ENCODE results near the gene CCHCR1. TPM values are rescaled to one million over a fixed set of nuclear protein-coding genes. Genes with fewer than 3 reads are reported as not detected.

Gene CCHCR1
- total RNA-seq, 1 experiment from 2014 or later = 45.5 TPM

DNA sequence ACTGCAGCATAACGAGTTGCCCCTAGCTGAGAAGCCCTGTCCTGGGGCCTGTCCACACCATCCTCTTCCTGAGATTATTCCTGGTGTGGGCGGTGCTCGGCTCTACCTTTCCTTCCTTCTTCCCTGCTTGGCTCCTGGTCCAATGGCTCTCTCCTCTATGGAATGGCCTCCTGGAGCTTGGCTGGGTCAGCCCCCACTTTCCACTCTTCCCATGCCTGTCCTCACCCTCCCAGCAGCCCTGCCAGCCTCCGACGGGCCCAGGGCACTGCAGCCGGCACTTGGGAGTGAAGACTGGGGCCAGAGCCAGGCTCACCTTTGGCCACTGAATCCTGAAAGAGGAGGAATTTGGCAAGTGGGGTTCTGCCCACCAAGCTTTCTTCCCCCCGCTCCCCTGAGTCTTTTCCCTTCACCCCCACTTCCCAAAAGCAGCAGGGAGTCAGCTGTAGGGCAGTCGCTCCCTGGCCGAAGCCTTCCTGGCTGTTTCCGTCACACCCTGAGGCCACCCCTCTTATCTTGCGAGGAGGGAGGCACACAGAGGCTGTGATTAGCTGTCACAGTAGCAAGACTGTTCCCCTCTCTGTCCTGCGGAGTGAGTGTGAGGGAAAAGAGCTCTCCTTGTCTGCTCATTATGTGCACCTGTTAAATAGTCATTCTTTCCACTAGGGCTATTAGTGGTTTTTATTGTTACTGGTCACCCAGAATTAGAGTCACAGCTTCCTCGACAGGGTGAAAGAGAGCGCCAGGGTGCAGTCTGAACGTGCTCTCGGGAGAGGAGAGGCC is 31.0 kb downstream of the CCHCR1 start:
- no peak overlapping the region for H3K23ac ChIP-seq (ENCODE audit: insufficient read length, low read depth, low read length)
- H3K9me3 ChIP-seq (ENCODE audit: control insufficient read depth, low read depth, low read length) = no peaks in the 10 kb centered on the region
- Mint-ChIP-seq H3K36me3 (ENCODE audit: insufficient read depth in 1 of 3, low read depth in 3 of 3) (no peaks in the 10 kb centered on the region), H3K4me3 (no peak overlapping the region; a peak in 1 of 5 replicates), H3K27me3 (ENCODE audit: low read depth) (peaks cover 13% of the 10 kb centered on the region), H3K27ac (no peak overlapping the region), H3K4me1 (peaks cover 37 to 43% of the 10 kb centered on the region in 2 experiments), H3K9me3 (no peaks in the 10 kb centered on the region; a peak in 1 of 5 replicates)
- DNase-seq = no peak
- no peak overlapping the region for H2BK5ac ChIP-seq (ENCODE audit: insufficient read length, low read length)
- no peak overlapping the region for H2AFZ ChIP-seq (ENCODE audit: low read length)
- no peak overlapping the region for H2BK20ac ChIP-seq (ENCODE audit: low read depth, low read length, poor library complexity, severe bottlenecking)
- no peak overlapping the region for H4K5ac ChIP-seq (ENCODE audit: insufficient read length, low read depth, low read length)
- H3K4me1 ChIP-seq (ENCODE audit: insufficient read depth, low read length) = no peaks in the 10 kb centered on the region
- no peak overlapping the region for H4K91ac ChIP-seq (ENCODE audit: insufficient read length, low read depth, low read length)
- H3T11ph ChIP-seq (ENCODE audit: low read length) = no peak overlapping the region
- H2BK15ac ChIP-seq (ENCODE audit: low read depth, low read length) = no peak overlapping the region
- no peak overlapping the region for H3K4me2 ChIP-seq (ENCODE audit: insufficient read depth, insufficient read length, low read length)
- H3K27me3 ChIP-seq (ENCODE audit: insufficient read depth, low read length) = no peaks in the 10 kb centered on the region
- no peaks in the 10 kb centered on the region for H3K23me2 ChIP-seq (ENCODE audit: insufficient read length, low read depth, low read length, poor library complexity, severe bottlenecking)
- no peak overlapping the region for H3K14ac ChIP-seq (ENCODE audit: insufficient read depth, low read length)
- H3K4ac ChIP-seq (ENCODE audit: low read depth, low read length) = no peak overlapping the region
- H4K20me1 ChIP-seq (ENCODE audit: control insufficient read depth, insufficient read depth, insufficient read length) = no peaks in the 10 kb centered on the region
- H2BK120ac ChIP-seq (ENCODE audit: low read depth, low read length, poor library complexity, severe bottlenecking) = no peak overlapping the region
- no peak overlapping the region for H2AK5ac ChIP-seq (ENCODE audit: insufficient read length, low read length)
- no peak overlapping the region for H4K8ac ChIP-seq (replicated peaks; ENCODE audit: insufficient read length, low read depth, low read length)
- H3K27ac ChIP-seq (ENCODE audit: insufficient read length, low read depth, low read length) = no peak overlapping the region
- TF ChIP-seq, protein P1, sequence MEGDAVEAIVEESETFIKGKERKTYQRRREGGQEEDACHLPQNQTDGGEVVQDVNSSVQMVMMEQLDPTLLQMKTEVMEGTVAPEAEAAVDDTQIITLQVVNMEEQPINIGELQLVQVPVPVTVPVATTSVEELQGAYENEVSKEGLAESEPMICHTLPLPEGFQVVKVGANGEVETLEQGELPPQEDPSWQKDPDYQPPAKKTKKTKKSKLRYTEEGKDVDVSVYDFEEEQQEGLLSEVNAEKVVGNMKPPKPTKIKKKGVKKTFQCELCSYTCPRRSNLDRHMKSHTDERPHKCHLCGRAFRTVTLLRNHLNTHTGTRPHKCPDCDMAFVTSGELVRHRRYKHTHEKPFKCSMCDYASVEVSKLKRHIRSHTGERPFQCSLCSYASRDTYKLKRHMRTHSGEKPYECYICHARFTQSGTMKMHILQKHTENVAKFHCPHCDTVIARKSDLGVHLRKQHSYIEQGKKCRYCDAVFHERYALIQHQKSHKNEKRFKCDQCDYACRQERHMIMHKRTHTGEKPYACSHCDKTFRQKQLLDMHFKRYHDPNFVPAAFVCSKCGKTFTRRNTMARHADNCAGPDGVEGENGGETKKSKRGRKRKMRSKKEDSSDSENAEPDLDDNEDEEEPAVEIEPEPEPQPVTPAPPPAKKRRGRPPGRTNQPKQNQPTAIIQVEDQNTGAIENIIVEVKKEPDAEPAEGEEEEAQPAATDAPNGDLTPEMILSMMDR (conservative IDR thresholded peaks at IDR 0.05) = no peak
- H3K79me2 ChIP-seq (ENCODE audit: insufficient read depth, low read length) = no peaks in the 10 kb centered on the region
- WGBS (ENCODE audit: extremely low coverage, insufficient read length, low lambda C conversion rate) = no CpG with 5 or more reads among the region's 16 CpGs
- no peak overlapping the region for H3K56ac ChIP-seq (ENCODE audit: insufficient read length, low read depth, low read length)
- H3K79me1 ChIP-seq (ENCODE audit: insufficient read depth, low read depth, low read length, poor library complexity, severe bottlenecking) = no peaks in the 10 kb centered on the region
- H3K18ac ChIP-seq (ENCODE audit: insufficient read length, low read depth, low read length) = no peak overlapping the region
- H2BK12ac ChIP-seq (ENCODE audit: insufficient read length, low read depth, low read length) = no peak overlapping the region
- no peak overlapping the region for H3K9ac ChIP-seq (ENCODE audit: extremely low read depth, insufficient read length, low read length)
